HUES6 (cell line): ENCODE measurements around the gene RASSF10.

ENCODE experiments used
- H3K27ac ChIP-seq: 2 replicates; pipeline ENCODE4 v1.7.0; 2013; ENCODE audit warnings: low read depth, mild to moderate bottlenecking, low read length, inconsistent platforms
- H3K27me3 ChIP-seq: 2 replicates; pipeline ENCODE4 v1.6.1; 2013; ENCODE audit warnings: low read length; ENCODE audit not compliant: control insufficient read depth, insufficient read depth
- H3K36me3 ChIP-seq: 2 replicates; pipeline ENCODE4 v1.6.1; 2013; ENCODE audit warnings: low read length; ENCODE audit not compliant: control insufficient read depth, insufficient read depth
- H3K4me1 ChIP-seq: 2 replicates; pipeline ENCODE4 v1.6.1; 2013; ENCODE audit warnings: low read length; ENCODE audit not compliant: control insufficient read depth, insufficient read depth
- H3K4me3 ChIP-seq: 2 replicates; pipeline ENCODE4 v1.5.1; 2013; ENCODE audit warnings: low read depth, low read length
- H3K9ac ChIP-seq: one replicate; pipeline ENCODE4 v1.6.1; 2013; ENCODE audit warnings: mild to moderate bottlenecking, low read length
- H3K9me3 ChIP-seq: 2 replicates; pipeline ENCODE4 v1.6.1; 2013; ENCODE audit warnings: low read depth, low read length; ENCODE audit not compliant: control insufficient read depth, insufficient read depth

Gene RASSF10

DNA sequence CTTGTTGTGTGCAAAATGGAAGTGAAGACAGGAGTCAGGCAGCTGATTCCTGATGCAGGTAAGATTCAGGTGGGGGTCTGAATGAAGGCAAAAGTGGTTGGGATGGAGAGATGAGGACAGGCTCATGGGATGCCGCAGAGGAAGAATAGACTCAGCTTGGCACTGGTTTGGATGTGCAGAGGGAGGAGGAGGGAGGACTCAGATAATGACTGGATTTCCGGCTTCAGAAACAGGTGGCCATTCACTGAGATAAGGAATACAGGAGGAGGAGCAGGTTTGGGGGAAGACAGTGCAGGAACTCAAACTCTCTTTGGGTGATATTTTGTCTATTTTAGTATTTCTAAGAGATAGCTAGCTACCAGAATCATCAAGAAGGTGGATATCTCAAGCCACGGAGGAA is 19.2 kb downstream of the RASSF10 start:
- no peak overlapping the region for H3K27ac ChIP-seq
- H3K36me3 ChIP-seq: no peaks in the 10 kb centered on the region
- no peak overlapping the region for H3K4me3 ChIP-seq
- no peak overlapping the region for H3K9ac ChIP-seq
- H3K27me3 ChIP-seq: no peaks in the 10 kb centered on the region
- H3K4me1 ChIP-seq: no peaks in the 10 kb centered on the region
- no peaks in the 10 kb centered on the region for H3K9me3 ChIP-seq

DNA sequence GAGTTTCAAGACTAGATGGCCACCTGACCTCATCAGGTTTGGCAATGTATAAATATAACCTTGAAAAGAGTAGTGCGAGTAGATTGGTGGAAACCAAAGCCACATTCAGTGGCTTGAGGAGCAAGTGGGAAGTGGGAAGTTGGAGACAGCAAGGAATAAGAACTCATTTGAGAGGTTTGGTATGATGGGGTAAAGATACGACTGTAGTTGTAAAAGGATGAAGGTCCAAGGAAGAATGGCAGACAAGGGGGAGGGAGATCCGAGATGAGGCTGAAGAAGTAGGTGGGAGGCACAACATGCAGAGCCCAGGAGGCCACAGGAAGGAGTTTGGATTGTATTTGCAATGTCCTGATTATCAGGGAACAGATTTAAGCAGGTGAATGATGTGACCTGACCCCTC is 20.8 kb downstream of the RASSF10 start:
- no peaks in the 10 kb centered on the region for H3K36me3 ChIP-seq
- no peak overlapping the region for H3K9ac ChIP-seq
- H3K9me3 ChIP-seq: no peaks in the 10 kb centered on the region
- no peaks in the 10 kb centered on the region for H3K27me3 ChIP-seq
- H3K27ac ChIP-seq: no peak overlapping the region
- no peak overlapping the region for H3K4me3 ChIP-seq
- no peaks in the 10 kb centered on the region for H3K4me1 ChIP-seq

DNA sequence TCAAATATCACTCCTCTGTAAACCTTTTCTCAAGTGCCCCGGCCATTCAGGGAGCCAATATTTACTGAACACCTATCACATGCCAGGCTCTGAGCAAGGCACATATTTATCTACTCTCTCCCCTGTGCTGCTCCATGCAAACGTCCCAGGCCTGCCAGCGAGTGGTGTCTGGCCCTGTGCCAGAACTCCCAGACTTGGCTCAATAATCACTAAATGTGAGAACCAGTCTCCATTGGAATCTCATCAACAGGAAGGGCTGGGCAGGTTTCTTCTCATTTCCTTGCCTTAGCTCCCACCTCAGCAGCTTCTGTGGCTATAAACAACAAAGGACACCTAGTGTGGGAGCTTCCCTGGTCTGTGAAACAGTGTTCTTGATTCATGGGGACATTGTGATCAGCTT is 21.7 kb downstream of the RASSF10 start:
- no peaks in the 10 kb centered on the region for H3K36me3 ChIP-seq

DNA sequence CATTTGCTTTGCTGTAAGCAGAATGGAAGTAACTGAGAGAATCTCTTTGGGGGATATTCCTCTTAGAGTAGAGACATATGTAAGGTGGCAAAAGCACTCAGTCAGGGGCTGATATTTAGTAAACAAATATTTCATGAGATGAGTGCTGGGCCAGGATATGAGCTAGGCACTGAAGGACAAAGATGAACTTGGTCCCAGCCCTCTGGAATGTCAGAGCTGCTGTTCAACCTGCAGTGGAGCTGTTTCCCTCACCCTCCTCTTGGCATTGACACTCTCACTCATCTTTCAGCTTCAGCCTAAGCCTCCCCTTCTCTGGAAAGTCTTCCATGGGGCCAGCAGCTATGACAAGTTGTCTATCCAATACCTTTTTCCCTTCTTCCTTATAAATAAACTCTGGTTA is 22.2 kb downstream of the RASSF10 start:
- Histone ChIP-seq H3K9me3 (no peaks in the 10 kb centered on the region), H3K4me3 (no peak overlapping the region), H3K9ac (no peak overlapping the region), H3K27me3 (no peaks in the 10 kb centered on the region), H3K4me1 (no peaks in the 10 kb centered on the region), H3K27ac (no peak overlapping the region), H3K36me3 (no peaks in the 10 kb centered on the region)

More for the DNA sequence above, 21.7 kb downstream of the RASSF10 start:
- Histone ChIP-seq H3K9ac (no peak overlapping the region), H3K4me1 (no peaks in the 10 kb centered on the region), H3K9me3 (no peaks in the 10 kb centered on the region), H3K27ac (no peak overlapping the region), H3K27me3 (no peaks in the 10 kb centered on the region), H3K4me3 (no peak overlapping the region)

DNA sequence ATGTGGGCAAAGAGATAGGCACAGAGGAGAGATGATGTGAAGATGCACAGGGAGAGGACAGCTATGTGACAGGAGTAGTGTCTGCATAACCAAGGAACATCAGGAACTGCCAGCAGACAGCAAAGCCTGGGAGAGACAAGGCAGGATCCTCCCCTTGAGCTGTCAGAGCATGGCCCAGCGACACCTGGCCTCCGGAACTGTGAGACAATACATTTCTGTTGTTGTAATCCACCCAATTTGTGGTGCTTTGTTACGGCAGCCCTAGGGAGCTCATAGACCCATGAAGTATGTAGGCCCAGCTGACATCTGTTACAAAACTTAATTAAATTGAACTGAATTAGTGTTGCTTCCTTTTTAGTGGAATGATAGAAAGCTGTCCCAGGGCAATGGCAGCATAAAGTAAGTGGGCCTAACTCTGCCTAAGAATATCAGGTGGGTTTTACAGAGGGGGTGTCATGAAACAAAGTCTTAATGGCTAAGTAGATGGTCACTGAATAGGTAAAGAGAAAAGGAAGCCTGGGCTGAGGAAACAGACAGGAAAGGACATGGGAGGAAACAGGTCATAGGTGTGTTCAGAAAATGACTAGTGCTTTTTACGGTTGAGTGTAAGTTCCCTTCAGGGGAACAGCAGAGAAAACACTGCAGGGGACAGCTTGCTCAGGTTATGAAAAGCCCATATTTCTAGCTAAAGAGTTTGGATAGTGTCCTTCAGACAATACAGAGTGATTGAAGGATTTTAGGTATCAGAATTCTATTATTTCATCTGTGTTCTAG is 24.8 kb downstream of the RASSF10 start:
- Histone ChIP-seq H3K4me1 (no peaks in the 10 kb centered on the region), H3K9ac (no peak overlapping the region), H3K36me3 (no peaks in the 10 kb centered on the region), H3K4me3 (no peak overlapping the region), H3K9me3 (no peaks in the 10 kb centered on the region), H3K27ac (no peak overlapping the region), H3K27me3 (no peaks in the 10 kb centered on the region)

DNA sequence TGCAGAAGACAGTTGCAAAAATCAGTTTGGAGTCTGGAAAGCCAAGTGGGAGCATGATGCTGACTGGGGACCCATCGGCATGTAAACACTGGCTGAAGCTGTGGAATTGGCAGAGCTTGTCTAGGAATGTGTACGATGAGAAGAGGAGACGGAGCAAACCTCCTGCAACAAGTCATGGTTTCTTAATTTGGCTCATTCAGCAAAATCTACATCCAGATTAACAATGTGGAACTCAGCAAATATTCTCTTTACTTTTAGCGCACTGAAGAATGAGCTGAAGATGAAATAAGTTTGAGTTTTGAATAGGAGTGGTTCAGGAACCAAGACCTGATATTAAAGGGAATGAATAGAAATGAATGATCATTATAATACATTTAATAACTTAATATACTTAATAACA is 26.6 kb downstream of the RASSF10 start:
- Histone ChIP-seq H3K9me3 (no peaks in the 10 kb centered on the region), H3K27me3 (no peaks in the 10 kb centered on the region), H3K27ac (no peak overlapping the region), H3K36me3 (no peaks in the 10 kb centered on the region), H3K4me1 (no peaks in the 10 kb centered on the region), H3K4me3 (no peak overlapping the region), H3K9ac (no peak overlapping the region)

DNA sequence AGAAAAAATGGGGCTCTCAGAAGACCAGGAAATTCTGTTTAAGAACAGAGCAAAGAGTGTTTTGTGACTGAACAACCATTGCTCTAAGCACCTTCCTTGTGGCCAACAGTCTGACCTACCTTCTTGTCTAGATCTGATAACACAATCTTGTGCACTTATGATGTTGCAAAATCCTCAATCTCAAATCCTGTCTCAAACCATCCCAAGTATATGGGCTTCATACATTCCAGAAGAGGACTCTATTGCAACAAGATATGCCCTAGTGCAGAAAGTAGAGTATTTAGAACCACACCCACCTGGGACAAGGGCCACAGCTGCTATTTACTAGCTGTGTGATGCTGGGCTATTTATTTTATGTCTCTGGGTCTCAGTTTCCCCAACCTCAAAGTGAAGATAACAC is 27.1 kb downstream of the RASSF10 start:
- Histone ChIP-seq H3K4me1 (no peaks in the 10 kb centered on the region), H3K36me3 (no peaks in the 10 kb centered on the region), H3K27me3 (no peaks in the 10 kb centered on the region), H3K9me3 (no peaks in the 10 kb centered on the region), H3K27ac (no peak overlapping the region), H3K9ac (no peak overlapping the region), H3K4me3 (no peak overlapping the region)

DNA sequence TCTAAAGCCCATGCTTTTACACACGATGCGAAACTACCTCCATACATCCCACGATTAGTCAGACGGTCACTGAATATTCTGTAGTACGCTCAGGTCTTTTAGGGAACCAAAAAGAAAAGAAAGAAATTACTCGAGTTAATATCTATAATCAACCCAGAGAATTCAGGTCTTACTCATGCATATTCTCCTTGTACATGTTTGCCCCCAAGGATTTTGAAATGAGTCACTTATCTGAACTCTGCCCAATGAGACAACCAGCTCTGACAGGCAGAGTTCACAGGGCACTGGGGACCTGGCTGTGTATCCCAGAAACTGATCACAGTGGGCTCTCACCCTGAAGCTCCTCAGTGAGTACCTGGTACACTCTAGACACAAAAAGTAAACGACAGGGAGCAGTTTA is 29.2 kb downstream of the RASSF10 start:
- H3K27ac ChIP-seq: no peak overlapping the region
- H3K4me1 ChIP-seq: no peaks in the 10 kb centered on the region
- H3K36me3 ChIP-seq: no peaks in the 10 kb centered on the region
- H3K4me3 ChIP-seq: no peak overlapping the region
- no peaks in the 10 kb centered on the region for H3K9me3 ChIP-seq
- H3K27me3 ChIP-seq: no peaks in the 10 kb centered on the region
- H3K9ac ChIP-seq: no peak overlapping the region

DNA sequence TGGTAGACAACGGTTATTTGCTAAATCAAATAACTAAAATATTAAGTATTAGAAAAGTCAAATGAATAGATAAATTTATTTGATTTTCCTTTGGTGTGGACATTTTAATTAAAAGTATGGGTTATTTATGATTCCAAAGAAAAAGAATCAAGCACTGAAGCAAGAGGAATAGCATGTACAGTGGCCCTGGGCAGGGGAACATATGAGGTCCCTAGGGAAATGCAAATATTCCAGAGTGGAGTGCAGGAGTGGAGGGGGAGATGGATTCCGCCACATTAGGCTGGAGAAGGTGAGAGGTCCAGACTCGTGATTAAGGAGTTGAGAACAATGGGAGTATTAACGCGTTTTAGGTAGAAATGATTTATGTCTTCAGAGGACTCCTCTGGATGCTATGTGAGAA is 30.0 kb downstream of the RASSF10 start:
- Histone ChIP-seq H3K9ac (no peak overlapping the region), H3K4me1 (no peaks in the 10 kb centered on the region), H3K27me3 (no peaks in the 10 kb centered on the region), H3K27ac (no peak overlapping the region), H3K4me3 (no peak overlapping the region), H3K36me3 (no peaks in the 10 kb centered on the region), H3K9me3 (no peaks in the 10 kb centered on the region)

DNA sequence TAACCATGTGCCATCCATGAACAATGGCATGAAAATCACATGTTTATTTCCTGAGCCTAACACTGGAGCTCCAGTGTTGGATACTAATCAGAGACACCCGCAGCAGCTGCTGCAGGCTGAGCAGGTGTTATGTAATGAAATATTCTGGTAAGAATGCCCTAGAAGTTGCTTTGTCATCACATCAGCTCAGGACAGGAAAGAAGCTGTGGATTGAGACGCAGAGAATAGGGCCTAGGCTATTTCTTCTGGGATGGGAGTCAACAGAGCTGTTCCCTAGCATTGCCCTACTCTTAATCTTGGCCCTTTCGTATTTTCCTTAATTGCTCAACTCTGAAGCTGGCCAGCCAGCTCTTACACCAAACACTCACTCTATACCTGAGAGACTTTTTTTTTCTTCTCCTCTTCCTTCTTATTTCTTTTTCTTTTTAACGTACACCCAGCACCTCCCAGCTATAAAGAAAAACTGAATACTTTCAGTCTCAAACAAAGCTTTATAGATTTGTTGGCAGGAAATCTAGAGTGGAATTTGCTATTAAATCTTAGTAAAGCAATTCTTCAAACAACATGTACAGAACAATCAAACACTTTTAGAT is 31.9 kb downstream of the RASSF10 start:
- H3K36me3 ChIP-seq: no peaks in the 10 kb centered on the region
- no peak overlapping the region for H3K9ac ChIP-seq
- no peak overlapping the region for H3K4me3 ChIP-seq
- no peaks in the 10 kb centered on the region for H3K27me3 ChIP-seq
- no peak overlapping the region for H3K27ac ChIP-seq
- no peaks in the 10 kb centered on the region for H3K9me3 ChIP-seq
- H3K4me1 ChIP-seq: no peaks in the 10 kb centered on the region

DNA sequence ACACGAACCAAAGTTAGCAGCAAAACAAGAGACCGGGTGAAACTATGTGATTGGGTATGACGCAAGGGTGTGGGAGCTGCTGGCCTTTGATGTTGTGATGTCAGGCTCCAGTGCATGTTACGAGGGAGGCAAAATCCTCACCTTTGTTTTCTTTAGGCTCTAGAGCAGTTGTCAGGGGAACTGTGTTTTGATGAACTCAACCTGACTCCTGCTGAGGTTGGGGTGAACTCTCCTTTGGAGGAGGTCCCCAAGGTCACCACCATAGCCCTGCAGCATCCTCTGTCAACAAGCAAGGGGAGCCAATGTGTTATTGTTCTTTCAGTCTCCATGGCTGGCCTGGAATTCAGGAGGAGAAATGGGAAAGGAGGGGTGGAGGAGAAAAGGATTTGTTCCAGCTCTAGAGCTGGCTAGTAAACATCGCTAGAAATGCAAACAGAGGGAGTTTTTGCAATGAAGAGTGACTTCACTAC is 33.8 kb downstream of the RASSF10 start:
- H3K27me3 ChIP-seq: no peaks in the 10 kb centered on the region

More for the DNA sequence above, 33.8 kb downstream of the RASSF10 start:
- no peak overlapping the region for H3K4me3 ChIP-seq
- H3K27ac ChIP-seq: no peak overlapping the region
- no peaks in the 10 kb centered on the region for H3K36me3 ChIP-seq
- H3K9ac ChIP-seq: no peak overlapping the region
- no peaks in the 10 kb centered on the region for H3K9me3 ChIP-seq
- H3K4me1 ChIP-seq: no peaks in the 10 kb centered on the region
